Chondrocyte (in vitro differentiated cells): ENCODE measurements around the gene SH3PXD2A. TPM values are rescaled to one million over a fixed set of nuclear protein-coding genes. Genes with fewer than 3 reads are reported as not detected.

ENCODE experiments used
- DNase-seq: peaks from one replicate; pipeline ENCODE4 v3.0.0; 2021; ENCODE audit warnings: mixed read lengths, low spot score
- H3K27ac Mint-ChIP-seq: one replicate; pipeline ENCODE4 v1.8.0; 2021; ENCODE audit warnings: mild to moderate bottlenecking, moderate library complexity, mixed read lengths; ENCODE audit not compliant: unreplicated experiment
- H3K27me3 Mint-ChIP-seq: 2 replicates; pipeline ENCODE4 v1.8.0; 2021; ENCODE audit warnings: low read depth, mixed read lengths
- H3K36me3 Mint-ChIP-seq: 2 replicates; pipeline ENCODE4 v1.8.0; 2021; ENCODE audit warnings: low read depth, mixed read lengths
- H3K4me1 Mint-ChIP-seq: 2 replicates; pipeline ENCODE4 v1.8.0; 2021; ENCODE audit warnings: low read depth, mild to moderate bottlenecking, mixed read lengths
- H3K4me3 Mint-ChIP-seq: one replicate; pipeline ENCODE4 v1.8.0; 2021; ENCODE audit warnings: mild to moderate bottlenecking, moderate library complexity, mixed read lengths; ENCODE audit not compliant: unreplicated experiment
- H3K9me3 Mint-ChIP-seq: 2 replicates; pipeline ENCODE4 v1.8.0; 2021; ENCODE audit warnings: low read depth, mixed read lengths
- CTCF ChIP-seq: fragments of 200-600 bp; sonication (generic); IDR thresholded peaks from 2 replicates; pipeline ENCODE4 v1.5.0; 2021; ENCODE audit warnings: antibody characterized with exemption, mild to moderate bottlenecking, moderate library complexity
- total RNA-seq: library from RNA; stranded (reverse); gene quantifications from 3 replicates; pipeline ENCODE4 v1.2.1, GENCODE V29; 2021

Gene SH3PXD2A
- total RNA-seq, 1 donor from 2014 or later = 46.0 TPM

GRCh38 chr10:103727546-103727963 lies 127.8 kb downstream of the SH3PXD2A start:
- Mint-ChIP-seq H3K4me3 (no peak overlapping the region), H3K27me3 (peaks cover 5% of the 10 kb centered on the region), H3K36me3 (peaks cover 1% of the 10 kb centered on the region), H3K4me1 (peaks cover 6% of the 10 kb centered on the region), H3K9me3 (no peaks in the 10 kb centered on the region), H3K27ac (no peak overlapping the region)
- no peak for DNase-seq
- TF ChIP-seq CTCF = no peak

- no peaks in the 10 kb centered on the region for H3K4me1 Mint-ChIP-seq
- H3K27me3 Mint-ChIP-seq = peaks cover 5% of the 10 kb centered on the region
- no peak for DNase-seq
- no peak for TF ChIP-seq CTCF
- no peak overlapping the region for H3K4me3 Mint-ChIP-seq
- no peak overlapping the region for H3K27ac Mint-ChIP-seq
- peaks cover 1% of the 10 kb centered on the region for H3K36me3 Mint-ChIP-seq
- no peaks in the 10 kb centered on the region for H3K9me3 Mint-ChIP-seq
Observed at GRCh38 chr10:103726637-103727036, 128.7 kb downstream of the SH3PXD2A start.

- Mint-ChIP-seq H3K4me1 (peaks cover 5% of the 10 kb centered on the region), H3K9me3 (no peaks in the 10 kb centered on the region), H3K27ac (no peak overlapping the region), H3K27me3 (peaks cover 5% of the 10 kb centered on the region), H3K4me3 (no peak overlapping the region), H3K36me3 (peaks cover 1% of the 10 kb centered on the region)
- TF ChIP-seq CTCF = no peak
- DNase-seq = no peak
Observed at GRCh38 chr10:103725242-103725641, 130.1 kb downstream of the SH3PXD2A start.

GRCh38 chr10:103724771-103725170 lies 130.6 kb downstream of the SH3PXD2A start:
- Mint-ChIP-seq H3K4me1 (peaks cover 6% of the 10 kb centered on the region), H3K9me3 (no peaks in the 10 kb centered on the region), H3K27ac (no peak overlapping the region), H3K27me3 (peaks cover 5% of the 10 kb centered on the region), H3K36me3 (peaks cover 1% of the 10 kb centered on the region), H3K4me3 (no peak overlapping the region)
- no peak for DNase-seq
- no peak for TF ChIP-seq CTCF

DNA sequence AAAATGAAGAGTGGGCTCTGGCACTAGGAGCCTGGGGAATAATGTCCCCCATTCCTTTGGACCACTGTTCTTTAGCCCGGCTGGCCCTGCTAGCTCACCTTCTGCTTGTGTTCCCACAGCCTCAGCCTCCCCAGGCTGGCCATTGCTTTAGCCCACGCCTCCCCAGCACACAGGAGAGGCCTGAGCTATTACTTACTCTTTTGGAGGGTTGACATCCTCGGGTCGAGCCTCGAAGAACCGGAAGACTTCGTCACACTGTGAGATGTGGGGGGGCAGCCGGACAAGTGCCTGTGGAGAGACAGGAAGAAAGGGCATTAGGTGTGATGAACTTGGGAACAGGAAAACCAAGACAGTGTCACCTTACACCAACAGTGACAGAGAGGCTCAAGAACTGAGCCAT lies 131.3 kb downstream of the SH3PXD2A start:
- peak; percentile 58 for DNase-seq
- peaks cover 5% of the 10 kb centered on the region for H3K27me3 Mint-ChIP-seq
- H3K4me3 Mint-ChIP-seq = no peak overlapping the region
- H3K27ac Mint-ChIP-seq = no peak overlapping the region
- no peaks in the 10 kb centered on the region for H3K9me3 Mint-ChIP-seq
- peaks cover 6% of the 10 kb centered on the region for H3K4me1 Mint-ChIP-seq
- peaks cover 1% of the 10 kb centered on the region for H3K36me3 Mint-ChIP-seq
- no peak for TF ChIP-seq CTCF
